ENCODE data around the gene C1QTNF5. TPM values are rescaled to one million over a fixed set of nuclear protein-coding genes. Genes with fewer than 3 reads are reported as not detected.
A peak's percentile ranks its signal among the peaks of the same experiment; 100 is the strongest.
"Not testable (repeated sequence)": the region's sequence is repeated elsewhere in the genome, so short reads cannot be mapped to it uniquely, and the experiment has no call there.

The C1QTNF5 gene
- total RNA-seq, 1 donor = 41.3 TPM

DNA sequence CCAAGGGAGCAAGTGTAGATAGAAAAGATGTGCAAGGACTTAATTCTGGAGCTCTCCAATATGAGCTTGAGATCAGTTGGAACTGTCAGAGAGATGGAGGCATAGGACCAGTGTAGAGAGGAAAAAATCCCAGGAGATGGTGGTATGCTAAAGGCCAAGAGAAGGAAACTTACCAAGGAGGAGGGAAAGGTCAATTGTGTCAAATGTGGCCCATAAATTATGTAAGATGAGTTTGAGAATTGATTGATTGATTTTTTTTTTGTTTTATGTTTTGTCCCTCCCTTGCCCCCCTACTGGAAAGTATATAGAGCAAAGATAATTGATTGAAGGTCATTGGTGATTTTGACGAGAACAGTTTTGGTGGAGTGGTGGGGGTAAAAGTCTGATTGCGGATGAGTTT lies 43.6 kb upstream of the C1QTNF5 start:
- H2AFZ ChIP-seq (ENCODE audit: low read length) = no peak overlapping the region
- H3K36me3 ChIP-seq (ENCODE audit: insufficient read depth, low read length) = no peaks in the 10 kb centered on the region
- no peaks in the 10 kb centered on the region for H4K20me1 ChIP-seq (ENCODE audit: insufficient read depth, low read length)
- peaks cover 23% of the 10 kb centered on the region for H3K27me3 ChIP-seq (ENCODE audit: insufficient read depth, low read length)
- peaks cover 15% of the 10 kb centered on the region for H3K4me1 ChIP-seq (ENCODE audit: insufficient read depth, low read length)
- no peak overlapping the region for H3K4me3 ChIP-seq (ENCODE audit: insufficient read depth, low read length)
- H3K9me3 ChIP-seq (ENCODE audit: low read depth, low read length) = no peaks in the 10 kb centered on the region
- no peaks in the 10 kb centered on the region for H3K79me2 ChIP-seq (ENCODE audit: insufficient read depth, low read length)
- TF ChIP-seq CTCF (IDR thresholded peaks at IDR 0.05; ENCODE audit: extremely low read depth, low read depth, low read length) = no peak
- DNase-seq (ENCODE audit: insufficient read length, low spot score, missing footprints) = no peak
- no peak overlapping the region for H3K27ac ChIP-seq (ENCODE audit: low read depth, low read length)
- H3K4me2 ChIP-seq (ENCODE audit: insufficient read depth, low read length) = no peak overlapping the region

GRCh38 chr11:119382513-119382912 lies 41.8 kb upstream of the C1QTNF5 start:
- Histone ChIP-seq H3K27ac (ENCODE audit: low read depth, low read length) (peak overlapping the region; percentile 75), H2AFZ (ENCODE audit: low read length) (peak overlapping the region; percentile 79), H3K4me2 (ENCODE audit: insufficient read depth, low read length) (peak overlapping the region; percentile 87), H3K4me1 (ENCODE audit: insufficient read depth, low read length) (peaks cover 15% of the 10 kb centered on the region), H3K27me3 (ENCODE audit: insufficient read depth, low read length) (peaks cover 23% of the 10 kb centered on the region)
- DNase-seq (ENCODE audit: insufficient read length, low spot score, missing footprints); H4K20me1 ChIP-seq (ENCODE audit: insufficient read depth, low read length); H3K36me3 ChIP-seq (ENCODE audit: insufficient read depth, low read length); H3K4me3 ChIP-seq (ENCODE audit: insufficient read depth, low read length); H3K9me3 ChIP-seq (ENCODE audit: low read depth, low read length); H3K79me2 ChIP-seq (ENCODE audit: insufficient read depth, low read length): not testable (repeated sequence)

DNA sequence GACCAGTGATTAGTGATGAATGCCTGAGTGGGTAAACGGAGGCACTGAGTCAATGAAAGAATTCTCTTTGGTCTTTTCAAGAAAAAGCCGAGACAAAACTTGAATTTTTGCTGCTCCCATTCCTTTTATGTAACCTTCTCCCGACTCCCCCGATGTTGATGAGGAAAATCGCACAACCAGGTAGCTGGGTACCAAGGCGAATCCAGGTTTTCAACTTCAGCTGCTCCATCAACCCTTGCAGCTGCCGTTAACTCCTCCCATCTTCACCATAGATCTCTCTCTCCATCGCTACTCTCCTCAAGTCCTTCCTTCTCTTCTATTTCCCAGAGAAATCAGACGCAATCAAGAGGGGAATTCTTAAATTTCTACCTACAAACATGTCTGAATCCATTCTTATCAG lies 41.4 kb upstream of the C1QTNF5 start:
- peak overlapping the region; percentile 75 for H3K27ac ChIP-seq (ENCODE audit: low read depth, low read length)
- H2AFZ ChIP-seq (ENCODE audit: low read length) = peak overlapping the region; percentile 79
- TF ChIP-seq CTCF (IDR thresholded peaks at IDR 0.05; ENCODE audit: extremely low read depth, low read depth, low read length) = no peak

GRCh38 chr11:119381181-119381988 lies 40.7 kb upstream of the C1QTNF5 start, which contains the start of gene USP2:
TSS of gene USP2 (minus strand) at chr11:119381690. CDS start at chr11:119373480, 8,210 bp downstream.
- no peaks in the 10 kb centered on the region for H4K20me1 ChIP-seq (ENCODE audit: insufficient read depth, low read length)
- H3K27ac ChIP-seq (ENCODE audit: low read depth, low read length) = peak within 1 kb of the TSS; percentile 75
- TF ChIP-seq CTCF (IDR thresholded peaks at IDR 0.05; ENCODE audit: extremely low read depth, low read depth, low read length) = peak; percentile 78
- peaks cover 19% of the 10 kb centered on the region for H3K4me1 ChIP-seq (ENCODE audit: insufficient read depth, low read length)
- peak; percentile 98 for DNase-seq (ENCODE audit: insufficient read length, low spot score, missing footprints)
- peak within 1 kb of the TSS; percentile 87 for H3K4me2 ChIP-seq (ENCODE audit: insufficient read depth, low read length)
- H3K27me3 ChIP-seq (ENCODE audit: insufficient read depth, low read length) = peaks cover 23% of the 10 kb centered on the region
- no peaks in the 10 kb centered on the region for H3K79me2 ChIP-seq (ENCODE audit: insufficient read depth, low read length)
- no peaks in the 10 kb centered on the region for H3K9me3 ChIP-seq (ENCODE audit: low read depth, low read length)
- peak within 1 kb of the TSS; percentile 88 for H2AFZ ChIP-seq (ENCODE audit: low read length)
- peak within 1 kb of the TSS; percentile 73 for H3K4me3 ChIP-seq (ENCODE audit: insufficient read depth, low read length)
- no peaks in the 10 kb centered on the region for H3K36me3 ChIP-seq (ENCODE audit: insufficient read depth, low read length)

More for the DNA sequence above, 41.4 kb upstream of the C1QTNF5 start:
- Histone ChIP-seq H3K4me1 (ENCODE audit: insufficient read depth, low read length) (peaks cover 15% of the 10 kb centered on the region), H3K4me3 (ENCODE audit: insufficient read depth, low read length) (peak overlapping the region; percentile 73), H3K79me2 (ENCODE audit: insufficient read depth, low read length) (no peaks in the 10 kb centered on the region), H4K20me1 (ENCODE audit: insufficient read depth, low read length) (no peaks in the 10 kb centered on the region), H3K36me3 (ENCODE audit: insufficient read depth, low read length) (no peaks in the 10 kb centered on the region), H3K4me2 (ENCODE audit: insufficient read depth, low read length) (peak overlapping the region; percentile 87), H3K9me3 (ENCODE audit: low read depth, low read length) (no peaks in the 10 kb centered on the region), H3K27me3 (ENCODE audit: insufficient read depth, low read length) (peaks cover 23% of the 10 kb centered on the region)
- DNase-seq (ENCODE audit: insufficient read length, low spot score, missing footprints) = no peak
